Adrenal gland (tissue), 5 donors: ENCODE measurements around the gene KCNMA1.

Source experiments
- CTCF ChIP-seq, 6 experiments: fragments of 450-650 bp in 4 of 6; fragments of 200-600 bp in 2 of 6; sonication (generic) in 1 of 6; IDR thresholded peaks; 1 replicate in 5 of 6; 2 replicates in 1 of 6; pipeline versions ENCODE4 v1.5.1 to v1.8.0; 2016 to 2021; ENCODE audit warnings: antibody characterized with exemption in 6 of 6, mild to moderate bottlenecking in 2 of 6, moderate library complexity in 1 of 6
- POLR2A ChIP-seq, 2 donors: fragments of 450-650 bp; IDR thresholded peaks; one replicate each; pipeline ENCODE4 v1.6.1; 2017; ENCODE audit warnings: antibody characterized with exemption in 2 of 2, mild to moderate bottlenecking in 2 of 2, moderate library complexity in 1 of 2
- donor health status: DM: no; HTN: no; CAD: no.

- no peak for TF ChIP-seq CTCF (IDR thresholded peaks at IDR 0.05)
- no peak for TF ChIP-seq POLR2A (IDR thresholded peaks at IDR 0.05)
Measured at GRCh38 chr10:77079592-77080300, 557.9 kb downstream of the KCNMA1 start.
